SKM-1 (cell line): Measurements from ENCODE around the gene SMG1.
"Not testable (repeated sequence)": the region's sequence is repeated elsewhere in the genome, so short reads cannot be mapped to it uniquely, and the experiment has no call there.

ENCODE experiments used
- DNase-seq: peaks from one replicate; lab custom pipeline; 2025; ENCODE audit not compliant: unreplicated experiment; lab: John Stamatoyannopoulos, UW

SMG1 gene

GRCh38 chr16:18801145-18801972, 124.8 kb downstream of the SMG1 start, which contains the start of gene ARL6IP1:
Gene ARL6IP1 (minus strand): TSS chr16:18801549. CDS start chr16:18801466, 83 bp downstream.
- DNase-seq, result peak; percentile 96

DNA sequence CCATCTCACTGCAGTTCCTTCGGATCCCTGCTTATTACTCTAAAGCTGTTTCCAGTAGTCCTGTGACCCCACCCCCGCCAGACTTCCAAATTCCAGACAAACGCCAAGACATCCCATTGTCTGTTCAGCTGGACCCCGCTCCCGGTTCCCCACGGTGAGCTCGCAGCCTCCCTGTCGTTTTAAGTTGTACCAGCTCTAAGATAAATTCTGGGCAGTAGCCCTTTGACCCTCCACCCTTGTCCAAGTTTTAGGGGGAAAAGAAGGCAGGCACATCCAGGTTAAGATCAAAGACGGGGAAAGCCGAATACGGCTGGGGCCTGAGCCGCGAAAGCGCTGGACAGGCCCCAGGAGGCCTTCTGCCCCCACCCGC, 125.4 kb downstream of the SMG1 start:
- no peak for DNase-seq

DNA sequence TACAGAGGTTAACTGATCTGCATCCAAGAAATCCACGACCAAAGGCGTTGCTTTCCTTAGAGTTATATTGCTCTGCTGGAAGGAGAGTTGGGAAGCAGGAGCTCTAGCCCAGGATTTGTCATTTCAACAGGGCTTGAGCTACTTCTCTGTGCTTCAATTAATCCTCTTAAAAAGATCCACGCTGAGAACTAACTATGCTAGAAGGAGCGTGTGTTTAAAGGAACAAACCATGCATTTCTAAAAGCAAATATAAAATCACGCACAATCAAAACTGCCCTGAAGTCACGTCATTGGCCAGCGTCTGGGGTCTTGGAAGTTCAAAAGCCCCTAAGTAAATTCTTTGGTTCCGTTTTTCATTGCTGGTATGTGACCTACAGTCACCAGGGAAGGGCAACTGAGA, 125.9 kb downstream of the SMG1 start:
- no peak for DNase-seq

DNA sequence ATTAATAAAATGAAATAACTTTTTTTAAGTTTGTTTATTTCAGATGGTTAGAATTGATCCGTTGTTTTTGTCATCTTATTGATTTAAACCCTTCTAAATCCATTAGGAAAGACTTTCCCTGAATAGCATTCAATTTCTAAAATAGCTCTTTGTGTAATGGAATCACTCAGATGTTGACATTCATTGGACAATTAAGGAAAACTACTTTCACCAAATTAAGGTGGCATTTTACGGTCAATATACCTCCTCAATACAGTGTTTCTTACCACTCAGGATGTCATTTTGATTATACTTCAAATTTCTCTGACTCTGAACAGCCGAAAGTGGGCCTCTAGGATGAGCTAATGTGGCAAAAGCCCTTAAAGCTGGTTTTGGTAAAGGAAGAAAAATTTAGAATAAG, 126.7 kb downstream of the SMG1 start:
- DNase-seq, result no peak

- no peak for DNase-seq
These were observed 128.5 kb downstream of the SMG1 start for GRCh38 chr16:18797746-18798145.

- no peak for DNase-seq
These were observed 129.8 kb downstream of the SMG1 start for GRCh38 chr16:18796377-18796776.

- DNase-seq, result no peak
These were observed 133.3 kb downstream of the SMG1 start for GRCh38 chr16:18792836-18793433.

DNA sequence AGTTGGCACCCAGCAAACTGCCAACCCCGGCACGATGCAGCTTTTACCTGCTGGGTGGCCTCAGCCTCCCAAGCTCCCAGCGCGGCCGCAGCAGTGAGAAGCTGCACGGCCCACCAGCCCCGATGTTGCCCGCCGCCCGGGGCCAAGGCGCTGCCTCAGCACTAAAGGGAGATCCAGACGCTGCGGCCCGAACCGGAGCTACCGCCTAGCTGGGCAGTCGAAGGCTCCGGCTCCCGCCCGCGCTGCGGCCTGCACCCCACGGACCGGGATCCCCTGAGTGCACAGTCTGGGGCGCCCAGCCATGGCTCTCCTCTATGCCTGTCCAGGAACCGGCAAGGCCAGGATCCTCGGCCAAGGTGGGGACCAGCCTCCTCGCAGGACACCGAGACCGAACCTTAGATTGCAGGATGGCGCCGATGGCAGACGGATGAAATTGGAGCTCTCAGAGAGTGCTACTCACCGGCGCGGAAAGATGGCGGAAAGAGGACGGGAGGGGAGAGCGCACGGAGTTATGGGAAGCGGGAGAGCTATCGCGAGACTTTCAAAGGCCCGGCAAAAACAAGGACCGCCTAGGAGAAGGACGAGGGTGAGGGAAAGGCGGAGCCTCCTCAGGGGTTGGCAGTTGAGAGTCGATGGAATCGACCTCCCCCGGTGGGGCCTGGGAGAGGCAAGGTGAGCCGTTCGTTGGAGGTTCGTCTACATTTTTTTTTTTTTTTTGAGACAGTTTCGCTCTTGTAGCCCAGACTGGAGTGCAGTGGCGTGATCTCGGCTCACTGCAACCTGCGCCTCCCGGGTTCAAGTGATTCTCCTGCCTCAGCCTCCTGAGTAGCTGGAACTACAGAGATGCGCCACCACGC, 136.1 kb downstream of the SMG1 start, which contains the start of gene RPS15A:
TSS of gene RPS15A (minus strand) at position 485 of the 857 bp plus-strand sequence. CDS start 1,221 bp downstream, outside the sequence.
- peak; percentile 94 for DNase-seq

- DNase-seq, result no peak
These were observed 136.7 kb downstream of the SMG1 start for GRCh38 chr16:18789515-18789849.

DNA sequence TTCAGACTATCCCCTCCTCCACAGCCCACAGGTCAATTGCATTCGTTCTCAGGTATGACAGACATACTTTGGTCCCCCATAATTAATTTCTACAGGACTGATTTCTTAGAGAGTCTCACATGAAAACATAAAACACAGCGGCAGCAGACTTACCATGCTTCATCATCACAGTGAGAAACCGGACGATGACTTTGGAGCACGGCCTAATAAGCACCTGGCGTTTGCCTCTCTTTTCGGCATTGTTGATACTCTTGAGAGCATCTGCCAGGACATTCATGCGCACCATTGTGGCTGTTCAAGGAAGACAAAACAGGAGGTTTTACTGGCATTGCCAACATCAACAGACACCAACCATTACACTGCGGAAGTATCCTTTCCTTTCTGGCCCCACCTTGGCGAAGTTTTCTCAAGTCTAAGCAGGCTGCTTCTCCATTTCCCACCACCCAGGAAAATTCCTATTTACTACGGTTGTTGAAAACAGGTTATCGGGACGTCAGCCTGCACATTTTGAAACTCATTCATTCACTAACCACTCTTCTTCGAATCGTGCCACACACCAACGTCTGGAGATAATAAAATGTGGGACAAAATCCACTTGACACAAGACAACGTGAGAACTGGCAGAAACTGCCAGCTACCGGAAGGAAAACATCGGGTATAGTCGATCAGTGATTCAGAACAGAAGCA, 137.2 kb downstream of the SMG1 start:
- DNase-seq, result no peak

GRCh38 chr16:18784917-18785623, 141.1 kb downstream of the SMG1 start:
- no peak for DNase-seq

DNA sequence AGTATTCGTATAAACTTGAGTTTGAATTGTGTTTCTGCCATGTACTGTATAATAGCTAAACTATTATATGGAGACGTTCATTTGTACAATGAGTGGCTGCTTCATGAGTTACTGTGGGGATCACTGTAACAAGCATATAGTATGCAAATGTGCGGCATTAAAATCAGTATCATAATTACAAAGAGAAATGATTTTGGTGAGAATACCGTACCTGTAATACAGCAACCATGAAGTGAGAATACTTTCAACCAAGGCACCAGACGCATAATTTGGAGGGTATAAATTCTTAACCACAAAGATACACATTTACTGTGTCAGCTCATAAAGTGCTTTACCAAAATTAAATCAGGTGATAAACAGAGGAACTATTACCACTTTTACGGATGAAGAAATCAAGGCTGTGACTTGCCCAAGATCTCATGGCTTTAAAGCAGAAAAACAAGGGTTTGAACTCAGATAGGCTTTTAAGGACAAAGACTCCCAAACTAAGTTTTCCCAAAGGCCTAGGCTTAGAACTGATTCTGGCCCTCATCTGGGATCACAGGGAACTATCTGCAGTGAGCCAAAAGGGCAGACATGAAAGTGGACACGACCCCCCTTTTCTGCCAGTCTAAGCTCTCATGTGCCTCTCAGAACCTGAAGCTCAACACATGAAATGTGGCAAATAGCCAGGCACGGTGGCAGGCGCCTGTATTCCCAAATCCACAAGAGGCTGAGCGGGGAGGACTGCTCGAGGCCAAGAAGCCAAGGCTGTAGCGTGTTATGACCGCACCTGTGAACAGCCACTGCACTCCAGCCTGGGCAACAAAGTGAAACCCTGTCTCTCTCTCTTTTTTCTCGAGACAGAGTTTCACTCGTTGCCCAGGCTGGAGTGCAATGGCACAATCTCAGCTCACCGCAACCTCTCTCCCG, 142.5 kb downstream of the SMG1 start:
- DNase-seq, result no peak

- DNase-seq, result no peak
These were observed 143.3 kb downstream of the SMG1 start for GRCh38 chr16:18782697-18783429.

GRCh38 chr16:18781232-18781631, 145.0 kb downstream of the SMG1 start:
- not testable (repeated sequence) for DNase-seq

GRCh38 chr16:18780460-18781026, 145.7 kb downstream of the SMG1 start:
- not testable (repeated sequence) for DNase-seq

GRCh38 chr16:18777664-18778063, 148.5 kb downstream of the SMG1 start:
- not testable (repeated sequence) for DNase-seq

DNA sequence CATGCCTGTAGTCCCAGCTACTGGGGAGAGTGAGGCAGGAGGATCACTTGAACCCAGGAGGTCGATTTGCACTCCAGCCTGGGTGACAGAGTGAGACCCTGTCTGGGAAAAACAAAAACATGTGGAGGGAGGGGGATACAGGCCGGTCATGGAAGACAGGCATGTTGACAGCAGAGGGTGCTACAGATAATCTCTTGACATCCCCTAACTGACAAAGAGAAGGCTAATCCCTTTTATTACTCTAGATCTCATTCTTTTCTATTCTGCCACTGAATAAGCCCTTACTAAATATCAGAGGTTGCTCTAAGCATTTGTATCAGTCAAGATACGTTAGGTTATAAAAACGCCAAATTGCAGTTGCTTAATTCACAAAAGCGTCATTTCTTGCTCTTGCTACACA, 149.9 kb downstream of the SMG1 start:
- not testable (repeated sequence) for DNase-seq

GRCh38 chr16:18774651-18775050, 151.6 kb downstream of the SMG1 start:
- peak; percentile 35 for DNase-seq
